GM12892 (cell line): ENCODE results near the gene PLA2G4C.

Experiments
- POLR2AphosphoS5 ChIP-seq: IDR thresholded peaks from 2 replicates; pipeline ENCODE4 v1.6.1; 2011; ENCODE audit warnings: low read depth, low read length, control low read depth
- TAF1 ChIP-seq: IDR thresholded peaks from 2 replicates; pipeline ENCODE4 v1.6.1; 2011; ENCODE audit warnings: low read depth, mild to moderate bottlenecking, control low read depth, low read length, borderline replicate concordance

DNA sequence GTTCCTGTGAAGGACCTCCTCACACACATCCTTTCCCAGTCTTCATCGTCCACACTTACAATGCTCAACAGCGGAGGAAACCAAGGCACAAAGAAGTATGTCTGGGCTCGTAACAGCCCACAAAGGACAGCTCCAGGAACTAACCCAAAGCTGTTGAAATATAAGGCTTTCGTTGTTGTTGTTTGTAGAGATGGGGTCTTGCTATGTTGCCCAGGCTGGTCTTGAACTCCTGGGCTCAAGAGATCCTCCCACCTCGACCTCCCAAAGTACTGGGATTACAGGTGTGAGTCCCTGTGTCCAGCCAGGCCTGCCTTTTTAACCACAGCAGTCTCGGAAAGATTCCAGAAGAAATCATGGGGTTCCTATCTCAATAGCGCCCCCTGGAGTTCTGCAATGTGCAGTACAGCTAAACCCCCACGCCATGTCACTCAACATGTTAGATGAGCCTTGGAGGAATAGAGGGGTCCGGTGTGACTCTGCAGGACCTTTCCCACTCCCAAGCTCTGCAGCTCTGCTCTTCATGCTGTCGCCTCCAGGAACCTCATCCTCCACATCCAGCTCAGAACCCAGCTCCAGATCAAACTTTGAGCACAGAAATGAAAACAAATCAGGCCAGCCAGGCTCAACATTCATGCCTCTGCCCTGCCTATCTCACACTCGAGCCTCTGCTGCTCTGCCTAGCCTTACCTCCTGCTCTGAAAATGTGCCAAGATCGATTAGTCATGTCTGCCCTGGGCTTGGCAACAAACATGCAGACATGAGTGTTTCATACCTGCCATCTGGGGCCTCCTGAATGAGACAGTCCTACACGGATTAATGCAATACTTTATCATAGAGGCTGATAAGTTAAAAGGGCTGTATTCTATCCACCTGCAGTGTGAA, 7.5 kb downstream of the PLA2G4C start:
- TF ChIP-seq TAF1 (no peak), POLR2AphosphoS5 (no peak)
